GM21576 (cell line): ENCODE results near the gene ANKRD13D.

ENCODE experiments used
- ATAC-seq: cut with Tn5 transposase; IDR thresholded peaks from one replicate; pipeline ENCODE4 v1.9.1; 2021; ENCODE audit warnings: mild to moderate bottlenecking, moderate library complexity; ENCODE audit not compliant: unreplicated experiment

ANKRD13D gene

DNA sequence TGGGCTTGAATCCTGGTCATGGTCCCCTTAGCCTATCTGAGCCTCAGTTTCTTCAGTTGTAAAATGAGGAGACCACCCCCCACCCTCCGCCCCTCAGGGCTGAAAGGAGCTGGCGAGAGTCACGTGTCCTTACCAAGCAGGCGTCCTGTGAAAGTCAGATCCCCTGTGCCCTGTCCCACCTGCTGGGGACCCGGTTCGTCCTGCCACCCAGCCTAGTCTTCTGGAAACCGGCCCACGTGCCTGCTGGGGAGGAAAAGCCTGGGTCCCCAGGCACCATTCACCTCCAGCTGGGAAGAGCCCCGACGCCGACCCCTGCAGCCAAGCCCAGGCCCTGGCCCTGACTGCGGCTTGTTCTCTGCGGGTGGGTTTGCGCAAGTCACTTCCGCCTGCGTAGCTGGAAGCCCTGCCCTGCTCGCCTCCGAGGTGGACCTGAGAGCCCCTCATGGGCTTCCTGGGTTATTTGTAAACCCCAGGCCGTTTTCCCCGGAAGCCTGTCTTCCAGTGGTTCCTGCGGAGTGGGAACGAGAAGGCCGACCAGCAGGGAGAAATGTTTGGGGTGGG is 13.5 kb downstream of the ANKRD13D start:
- no peak for ATAC-seq

DNA sequence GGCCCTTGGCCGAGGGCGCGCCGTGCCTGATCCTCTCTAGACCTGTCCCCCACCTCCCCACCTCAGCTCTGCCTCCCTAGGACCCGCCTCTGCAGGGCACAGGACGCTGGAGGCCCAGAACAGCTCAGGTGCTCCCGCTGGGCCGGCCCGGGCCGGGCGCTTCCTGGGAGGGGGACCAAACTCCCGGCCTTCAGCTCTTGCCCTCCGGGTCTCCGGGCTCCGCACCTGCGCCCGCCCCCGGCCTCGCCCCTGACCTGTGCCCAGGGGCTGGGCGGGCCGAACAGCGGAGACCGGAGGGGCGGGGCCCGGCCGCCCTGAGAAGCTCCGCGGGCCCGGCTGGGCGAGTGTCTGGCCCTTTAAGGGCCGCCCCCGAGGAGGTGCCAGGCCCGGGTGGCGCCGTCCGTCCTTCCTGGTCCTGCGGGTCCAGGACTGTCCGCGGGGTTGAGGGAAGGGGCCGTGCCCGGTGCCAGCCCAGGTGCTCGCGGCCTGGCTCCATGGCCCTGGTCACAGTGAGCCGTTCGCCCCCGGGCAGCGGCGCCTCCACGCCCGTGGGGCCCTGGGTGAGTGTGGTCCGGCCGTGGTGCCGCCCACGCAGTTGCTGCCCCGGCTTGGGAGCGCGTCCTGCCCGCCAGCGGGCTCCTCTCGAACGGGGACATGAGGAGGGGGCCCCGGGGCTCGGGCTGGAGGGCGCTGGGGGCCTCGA is 14.2 kb downstream of the ANKRD13D start, which contains the start of gene SSH3:
SSH3 (plus strand) TSS at position 399 of the 703 bp plus-strand sequence; CDS start at position 495, 96 bp downstream.
- no peak for ATAC-seq

GRCh38 chr11:67303835-67304411 is 14.8 kb downstream of the ANKRD13D start:
- ATAC-seq: no peak

DNA sequence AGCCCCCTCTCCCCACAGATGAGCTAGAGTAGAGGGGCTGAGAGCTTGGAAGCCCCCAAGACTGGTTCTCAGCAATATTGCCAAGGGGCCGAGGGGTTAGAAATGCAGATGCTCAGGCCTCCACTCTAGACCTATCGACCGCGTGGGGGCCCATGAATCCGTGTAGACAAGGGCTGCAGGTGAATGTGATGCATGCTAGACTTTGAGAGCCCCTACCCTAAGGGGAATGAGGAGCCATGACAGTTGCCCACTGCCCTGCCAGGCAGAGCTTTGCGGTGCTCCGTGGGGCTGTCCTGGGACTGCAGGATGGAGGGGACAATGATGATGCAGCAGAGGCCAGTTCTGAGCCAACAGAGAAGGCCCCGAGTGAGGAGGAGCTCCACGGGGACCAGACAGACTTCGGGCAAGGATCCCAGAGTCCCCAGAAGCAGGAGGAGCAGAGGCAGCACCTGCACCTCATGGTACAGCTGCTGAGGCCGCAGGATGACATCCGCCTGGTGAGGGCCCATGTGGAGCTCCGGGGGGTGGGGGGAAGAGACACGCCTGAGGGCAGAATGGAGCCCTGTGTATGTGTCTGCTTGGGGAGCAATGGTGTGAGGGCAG is 15.5 kb downstream of the ANKRD13D start:
- ATAC-seq: no peak

DNA sequence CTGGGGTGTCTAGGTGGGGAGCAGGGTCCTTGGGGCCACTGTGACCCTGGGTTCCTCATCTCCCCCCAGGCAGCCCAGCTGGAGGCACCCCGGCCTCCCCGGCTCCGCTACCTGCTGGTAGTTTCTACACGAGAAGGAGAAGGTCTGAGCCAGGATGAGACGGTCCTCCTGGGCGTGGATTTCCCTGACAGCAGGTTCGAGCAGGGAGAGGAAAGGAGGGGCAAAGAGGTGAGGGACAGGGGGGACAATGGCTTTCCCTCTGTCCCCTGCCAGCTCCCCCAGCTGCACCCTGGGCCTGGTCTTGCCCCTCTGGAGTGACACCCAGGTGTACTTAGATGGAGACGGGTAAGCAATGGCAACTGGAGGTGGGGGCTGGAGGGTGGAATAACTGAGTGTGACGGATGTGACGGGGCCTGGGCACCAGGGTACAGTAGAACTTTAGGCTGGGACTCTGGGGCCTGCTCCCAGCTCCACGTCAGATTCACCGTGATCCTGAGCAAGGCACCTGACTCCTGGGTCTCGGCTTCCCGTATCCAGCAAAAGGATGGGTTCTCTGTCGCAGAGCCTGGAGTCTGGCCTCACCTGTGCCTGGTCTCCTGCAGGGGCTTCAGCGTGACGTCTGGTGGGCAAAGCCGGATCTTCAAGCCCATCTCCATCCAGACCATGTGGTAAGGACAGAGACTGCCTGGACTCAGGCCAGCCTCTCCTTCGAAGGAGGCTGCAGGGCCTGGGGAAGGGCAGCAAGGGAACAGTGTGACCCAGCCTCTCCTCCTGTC is 17.9 kb downstream of the ANKRD13D start:
- no peak for ATAC-seq

DNA sequence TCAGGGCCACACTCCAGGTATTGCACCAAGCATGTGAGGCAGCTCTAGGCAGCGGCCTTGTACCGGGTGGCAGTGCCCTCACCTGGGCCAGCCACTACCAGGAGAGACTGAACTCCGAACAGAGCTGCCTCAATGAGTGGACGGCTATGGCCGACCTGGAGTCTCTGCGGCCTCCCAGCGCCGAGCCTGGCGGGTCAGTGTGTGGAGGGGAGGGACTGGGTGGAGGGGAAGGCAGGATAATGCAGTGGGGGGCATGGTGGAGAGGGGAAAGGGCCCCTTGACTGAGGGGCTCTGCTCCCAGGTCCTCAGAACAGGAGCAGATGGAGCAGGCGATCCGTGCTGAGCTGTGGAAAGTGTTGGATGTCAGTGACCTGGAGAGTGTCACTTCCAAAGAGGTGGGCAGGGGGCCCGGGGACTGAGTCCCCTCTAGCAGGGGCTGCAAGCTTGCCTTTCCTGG is 18.5 kb downstream of the ANKRD13D start:
- no peak for ATAC-seq

DNA sequence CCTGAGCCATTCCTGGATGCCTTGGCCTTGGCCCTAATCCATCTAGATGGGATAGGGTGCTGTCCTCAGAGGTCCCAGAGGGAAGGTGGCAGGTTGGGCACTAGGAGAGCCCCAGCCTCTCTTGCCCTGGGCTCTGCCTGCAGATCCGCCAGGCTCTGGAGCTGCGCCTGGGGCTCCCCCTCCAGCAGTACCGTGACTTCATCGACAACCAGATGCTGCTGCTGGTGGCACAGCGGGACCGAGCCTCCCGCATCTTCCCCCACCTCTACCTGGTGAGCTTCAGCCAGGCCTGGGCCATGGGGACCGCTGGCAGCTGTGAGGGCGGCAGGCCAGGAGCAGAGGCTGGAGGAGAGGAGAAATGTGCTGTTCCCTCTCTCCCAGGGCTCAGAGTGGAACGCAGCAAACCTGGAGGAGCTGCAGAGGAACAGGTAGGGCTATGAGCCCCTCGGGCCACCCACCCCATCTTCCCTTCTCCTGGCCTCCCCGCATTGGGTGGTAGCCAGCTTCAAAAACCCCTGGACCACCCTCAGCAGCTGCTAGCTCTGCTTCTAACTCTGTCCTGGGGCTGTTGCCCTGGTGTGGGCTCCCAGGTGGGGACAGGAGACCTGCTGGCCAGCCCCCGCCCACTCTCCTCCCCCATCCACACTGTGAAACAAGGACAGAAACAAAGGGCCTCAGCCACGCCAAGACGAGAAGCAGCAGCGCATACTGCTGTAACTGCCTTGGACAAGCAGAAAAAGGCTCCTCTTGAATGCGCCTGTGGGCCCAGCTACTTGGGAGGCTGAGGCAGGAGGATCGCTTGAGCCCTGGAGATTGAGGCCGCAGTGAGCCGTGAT is 19.1 kb downstream of the ANKRD13D start:
- no peak for ATAC-seq

DNA sequence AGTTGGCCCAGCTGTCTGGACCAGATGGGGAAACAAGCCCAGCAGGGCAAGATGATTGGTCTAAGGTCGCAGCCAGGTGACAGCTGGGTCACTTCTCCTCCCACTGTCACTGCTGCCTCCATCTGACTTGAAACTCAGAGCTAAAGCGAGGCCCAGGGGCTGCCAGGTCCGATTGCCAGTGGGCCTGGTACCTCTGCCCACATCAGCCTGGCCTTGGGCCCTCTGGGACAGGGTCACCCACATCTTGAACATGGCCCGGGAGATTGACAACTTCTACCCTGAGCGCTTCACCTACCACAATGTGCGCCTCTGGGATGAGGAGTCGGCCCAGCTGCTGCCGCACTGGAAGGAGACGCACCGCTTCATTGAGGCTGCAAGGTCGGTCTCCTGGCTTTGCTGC is 20.1 kb downstream of the ANKRD13D start:
- no peak for ATAC-seq

- no peak for ATAC-seq
Measured at GRCh38 chr11:67309661-67310061, 20.6 kb downstream of the ANKRD13D start.

DNA sequence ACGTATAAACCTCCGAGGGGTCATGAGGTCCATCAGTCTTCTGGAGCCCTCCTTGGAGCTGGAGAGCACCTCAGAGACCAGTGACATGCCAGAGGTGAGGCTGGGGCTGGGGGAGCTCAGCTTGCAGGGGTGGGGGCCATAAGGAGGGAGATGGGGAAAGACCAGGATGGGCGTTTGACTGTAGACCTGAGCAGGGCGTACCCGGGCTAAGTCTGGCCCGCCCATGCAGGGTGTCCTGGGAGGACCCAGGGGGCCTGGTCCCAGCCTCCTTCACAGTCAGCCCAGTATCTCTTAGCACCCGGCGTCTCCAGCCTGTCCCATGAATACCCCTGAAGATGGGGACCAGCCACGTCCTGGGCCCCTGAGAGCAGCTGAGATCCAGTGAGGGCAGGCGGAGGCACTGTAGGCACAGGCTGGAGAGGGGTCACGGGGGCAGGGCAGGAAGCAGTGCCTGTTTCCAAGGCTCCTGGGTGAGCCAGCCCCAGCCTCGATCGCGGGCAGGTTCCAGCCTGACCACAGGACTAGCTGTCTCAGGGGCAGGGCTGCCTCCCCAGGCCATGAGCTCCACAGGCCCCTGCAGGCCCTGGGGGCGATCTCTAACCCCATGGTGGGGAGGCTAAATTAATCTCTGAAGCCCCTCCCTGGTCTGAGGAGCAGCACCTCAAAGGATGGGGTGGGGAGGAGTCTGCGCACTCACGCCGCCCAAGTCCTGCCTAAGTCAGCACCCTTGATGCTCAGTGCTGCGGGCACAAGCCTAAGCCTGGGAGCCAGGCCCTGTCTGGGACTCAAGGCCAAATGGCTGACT is 21.3 kb downstream of the ANKRD13D start:
- no peak for ATAC-seq

- no peak for ATAC-seq
Measured at GRCh38 chr11:67311051-67311555, 22.0 kb downstream of the ANKRD13D start.

- no peak for ATAC-seq
Measured at GRCh38 chr11:67311556-67312082, 22.5 kb downstream of the ANKRD13D start.

DNA sequence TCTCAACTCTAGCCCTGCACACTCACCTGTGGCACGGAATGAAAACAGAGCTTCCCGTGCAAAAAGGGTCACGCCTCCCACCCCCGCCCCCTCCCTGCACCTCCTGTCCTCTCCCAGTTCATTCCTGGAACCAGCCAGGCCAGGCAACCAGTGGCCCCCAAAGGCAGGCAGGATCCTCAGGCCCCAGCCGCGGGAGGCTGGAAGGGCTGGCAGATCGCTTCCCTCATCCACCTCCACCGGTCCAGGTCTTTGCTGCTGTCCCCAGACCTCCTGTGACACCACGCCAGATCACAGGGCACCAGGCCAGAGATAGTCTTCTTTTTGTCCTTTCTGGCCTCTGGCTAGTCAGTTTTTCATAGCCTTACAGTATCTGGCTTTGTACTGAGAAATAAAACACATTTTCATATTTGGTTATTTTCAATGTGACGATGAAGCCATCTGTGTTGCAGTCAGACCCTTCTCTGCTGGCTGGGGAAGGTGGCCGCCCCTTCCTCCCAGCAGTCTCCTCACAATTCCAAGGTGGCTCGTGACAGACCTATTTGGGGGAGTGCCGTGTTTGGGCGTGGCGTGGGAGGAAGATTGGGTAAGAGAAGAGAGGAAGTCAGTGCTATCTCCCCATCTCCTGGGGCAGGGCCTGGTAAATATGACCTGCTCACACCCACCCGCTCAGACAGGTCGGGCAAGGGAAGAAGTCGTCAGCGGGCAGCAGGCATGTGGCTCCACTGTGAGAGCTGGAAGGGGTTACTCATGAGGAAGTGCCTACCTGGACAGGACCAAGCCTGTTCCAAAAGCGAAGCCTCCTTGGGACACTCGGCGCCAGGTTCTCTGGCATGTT is 23.3 kb downstream of the ANKRD13D start:
- no peak for ATAC-seq

- no peak for ATAC-seq
Measured at GRCh38 chr11:67313125-67313890, 24.2 kb downstream of the ANKRD13D start.

DNA sequence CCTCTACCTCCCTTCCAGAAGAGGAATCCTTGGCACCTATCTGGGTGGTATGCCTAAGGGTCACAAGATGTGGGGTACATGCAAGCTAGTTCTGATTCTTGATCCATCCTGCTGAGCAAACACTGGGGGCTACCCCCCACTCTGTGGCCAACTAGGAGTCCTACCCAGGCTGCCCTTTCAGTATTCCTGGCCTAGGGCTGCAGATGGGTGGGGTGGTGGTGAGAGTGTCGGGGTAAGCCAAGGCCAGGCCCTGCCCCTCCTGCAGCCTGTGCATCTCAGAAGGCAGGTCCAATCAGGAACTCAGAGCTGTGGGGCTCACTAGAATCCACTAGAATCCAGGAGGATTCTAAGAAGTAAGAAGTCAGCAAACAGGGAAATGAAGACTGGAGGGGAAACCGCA is 25.1 kb downstream of the ANKRD13D start:
- no peak for ATAC-seq

- ATAC-seq: no peak
Measured at GRCh38 chr11:67315325-67315909, 26.3 kb downstream of the ANKRD13D start.

DNA sequence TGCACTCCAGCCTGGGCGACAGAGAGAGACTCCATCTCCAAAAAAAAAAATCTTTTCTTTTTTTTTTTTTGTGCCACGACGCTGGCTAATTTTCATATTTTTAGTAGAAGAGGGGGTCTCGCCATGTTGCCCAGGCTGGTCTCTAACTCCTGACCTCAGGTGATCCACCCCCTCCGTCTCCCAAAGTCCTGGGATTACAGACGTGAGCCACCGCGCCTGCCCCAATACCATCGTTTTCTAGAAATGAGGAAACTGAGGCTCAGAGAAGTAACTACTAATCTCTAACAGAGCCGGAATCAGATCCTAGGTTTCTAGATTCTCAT is 27.7 kb downstream of the ANKRD13D start:
- no peak for ATAC-seq
